B cell (primary cell): Measurements from ENCODE around the gene ERC2. TPM values are rescaled to one million over a fixed set of nuclear protein-coding genes. Genes with fewer than 3 reads are reported as not detected.

ENCODE experiments used
- ATAC-seq: fragments of 200-7000 bp; cut with Tn5 transposase; one replicate; pipeline ENCODE4 v1.10.0; 2021; ENCODE audit warnings: low read depth, mild to moderate bottlenecking, moderate number of reproducible peaks, moderate library complexity
- CTCF ChIA-PET: fragments of 350-600 bp; sonication (Branson Sonifier 250); formaldehyde crosslinking; loops from one replicate; lab custom pipeline; 2021; ENCODE audit warnings: antibody characterized with exemption, inconsistent platforms; lab: Charles Lee
- POLR2A ChIA-PET: fragments of 350-600 bp; sonication (Branson Sonifier 250); formaldehyde crosslinking; loops from one replicate; lab custom pipeline; 2021; ENCODE audit warnings: antibody characterized with exemption; lab: Charles Lee
- DNase-seq: peaks from one replicate; pipeline ENCODE4 v3.0.0; 2013
- H2AFZ ChIP-seq: 2 replicates; pipeline ENCODE4 v1.6.1; 2012; ENCODE audit warnings: mild to moderate bottlenecking, low read depth, low read length; ENCODE audit not compliant: insufficient read depth, poor library complexity, severe bottlenecking
- H3K27ac ChIP-seq, 2 donors: 1 replicate in 1 of 2; 2 replicates in 1 of 2; pipeline ENCODE4 v1.5.1; 2012 to 2013; ENCODE audit warnings: low read length in 2 of 2, mild to moderate bottlenecking in 2 of 2, moderate library complexity in 1 of 2
- H3K27me3 ChIP-seq, 4 experiments: fragments of 200-600 bp in 1 of 4; sonication (generic) in 1 of 4; replicated peaks in 1 of 4; 1 replicate in 2 of 4; 2 replicates in 2 of 4; pipeline versions ENCODE4 v1.6.1 to v1.7.0; 2013 to 2016; ENCODE audit warnings: low read length in 3 of 4, mild to moderate bottlenecking in 2 of 4, mixed read lengths in 1 of 4, moderate library complexity in 1 of 4; ENCODE audit not compliant: insufficient read depth in 4 of 4, control insufficient read depth in 3 of 4; ENCODE audit errors: control extremely low read depth in 1 of 4
- H3K36me3 ChIP-seq, 2 experiments: replicated peaks in 1 of 2; 1 replicate in 1 of 2; 2 replicates in 1 of 2; pipeline versions ENCODE4 v1.6.1 to v1.7.1; 2013; ENCODE audit warnings: low read length in 1 of 2; ENCODE audit not compliant: insufficient read depth in 2 of 2, control insufficient read depth in 1 of 2; ENCODE audit errors: control extremely low read depth in 1 of 2, extremely low read depth in 1 of 2
- H3K4me1 ChIP-seq, 2 donors: fragments of 200-600 bp in 1 of 2; sonication (generic) in 1 of 2; 1 replicate in 1 of 2; 2 replicates in 1 of 2; pipeline versions ENCODE4 v1.5.1 to v1.6.1; 2013 to 2017; ENCODE audit warnings: low read length in 2 of 2; ENCODE audit not compliant: control insufficient read depth in 2 of 2, insufficient read depth in 2 of 2
- H3K4me2 ChIP-seq: replicated peaks from 2 replicates; pipeline ENCODE3; 2012; ENCODE audit warnings: mild to moderate bottlenecking, low read depth, low read length; ENCODE audit not compliant: poor library complexity, severe bottlenecking
- H3K4me3 ChIP-seq, 5 experiments: fragments of 200-600 bp in 1 of 5; sonication (generic) in 1 of 5; 1 replicate in 3 of 5; 2 replicates in 2 of 5; pipeline versions ENCODE4 v1.5.1 to v1.7.0; 2011 to 2016; ENCODE audit warnings: low read length in 4 of 5, mild to moderate bottlenecking in 4 of 5, low read depth in 2 of 5, control low read depth in 1 of 5, moderate library complexity in 1 of 5; ENCODE audit not compliant: insufficient read depth in 1 of 5; ENCODE audit errors: control extremely low read depth in 1 of 5, extremely low read depth in 1 of 5
- H3K79me2 ChIP-seq: fragments of 200-600 bp; sonication (generic); one replicate; pipeline ENCODE4 v1.6.0; 2016; ENCODE audit warnings: low read length; ENCODE audit not compliant: control insufficient read depth, insufficient read depth
- H3K9ac ChIP-seq: fragments of 200-600 bp; sonication (generic); 2 replicates; pipeline ENCODE4 v1.6.1; 2017; ENCODE audit warnings: mild to moderate bottlenecking, low read length, moderate library complexity
- H3K9me3 ChIP-seq, 3 donors: one replicate each; pipeline versions ENCODE4 v1.6.1 to v1.7.1; 2013; ENCODE audit warnings: low read length in 2 of 3; ENCODE audit not compliant: control insufficient read depth in 2 of 3, insufficient read depth in 1 of 3; ENCODE audit errors: control extremely low read depth in 1 of 3
- H4K20me1 ChIP-seq: 2 replicates; pipeline ENCODE4 v1.6.0; 2012; ENCODE audit warnings: mild to moderate bottlenecking, low read length; ENCODE audit not compliant: insufficient read depth, control insufficient read depth, poor library complexity, severe bottlenecking
- H3K27ac Mint-ChIP-seq: one replicate; pipeline ENCODE4 v1.8.0; 2021; ENCODE audit warnings: mixed read lengths
- H3K27me3 Mint-ChIP-seq: one replicate; pipeline ENCODE4 v1.8.0; 2021; ENCODE audit warnings: mixed read lengths
- H3K4me1 Mint-ChIP-seq: one replicate; pipeline ENCODE4 v1.8.0; 2021; ENCODE audit warnings: mixed read lengths
- H3K4me3 Mint-ChIP-seq: one replicate; pipeline ENCODE4 v1.8.0; 2021; ENCODE audit warnings: mixed read lengths
- H3K9me3 Mint-ChIP-seq: one replicate; pipeline ENCODE4 v1.8.0; 2022; ENCODE audit warnings: mixed read lengths; ENCODE audit not compliant: insufficient read depth
- EZH2 ChIP-seq: IDR thresholded peaks from 2 replicates; pipeline ENCODE4 v1.6.1; 2012; ENCODE audit warnings: borderline replicate concordance, low read depth, mild to moderate bottlenecking, moderate library complexity, low read length; ENCODE audit not compliant: insufficient read depth, poor library complexity, severe bottlenecking
- WGBS: methylation state at CpG from one replicate; pipeline ENCODE4 v1.1.5; 2013; ENCODE audit warnings: missing lambda C conversion rate; ENCODE audit not compliant: insufficient coverage; 5-methylcytosine and 5-hydroxymethylcytosine counted together
- intact Hi-C: fragments of 100-400 bp; cut with micrococcal nuclease; formaldehyde crosslinking; loops from one replicate; pipeline ENCODE4 v1.10.0; 2022
- polyA plus RNA-seq: library from polyadenylated mRNA; depleted of rRNA; stranded (reverse); fragments of >200 nt; gene quantifications from 2 replicates; pipeline ENCODE4 v1.2.3, GENCODE V29; 2012
- total RNA-seq, 2 donors: library from RNA; stranded (reverse); fragments of 120-200 nt in 1 of 2; gene quantifications; 1 replicate in 1 of 2; 2 replicates in 1 of 2; pipeline versions ENCODE4 v1.2.3 to v1.2.4, GENCODE V29; 2013 to 2022
- TF ChIP-seq, protein P1 (sequence below): fragments of 200-600 bp; IDR thresholded peaks from one replicate; pipeline ENCODE4 v1.8.0; 2022; ENCODE audit warnings: antibody characterized with exemption, mild to moderate bottlenecking

ERC2 gene
- total and polyA plus RNA-seq, 2 donors (not counting 1 experiment from before 2014, with no cell fraction given): not detected

GRCh38 chr3:55531321-55531720, 936.9 kb downstream of the ERC2 start:
- no peaks in the 10 kb centered on the region for H3K4me1 Mint-ChIP-seq

DNA sequence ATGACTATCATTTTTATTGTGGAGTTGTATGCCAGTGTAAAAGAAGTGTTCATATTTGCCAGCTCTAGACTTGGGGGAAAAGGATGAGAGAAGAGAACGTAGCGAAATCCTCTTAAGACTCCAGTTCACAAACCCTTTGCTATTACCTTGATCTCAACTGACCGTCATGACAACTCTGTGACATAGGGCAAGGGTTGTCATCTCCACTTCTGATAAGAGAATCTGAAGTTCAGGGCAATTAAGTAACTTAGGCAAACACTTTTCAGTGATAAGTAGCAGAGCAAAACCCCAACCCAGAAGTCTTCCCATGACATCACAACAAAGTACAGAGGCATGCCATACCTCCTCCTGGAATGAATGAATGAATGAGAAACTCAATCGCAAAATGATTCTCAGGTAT, 940.9 kb downstream of the ERC2 start:
- no peaks in the 10 kb centered on the region for H4K20me1 ChIP-seq
- no peak overlapping the region for H3K9ac ChIP-seq
- peaks cover 0 to 5% (median 0%) of the 10 kb centered on the region in 4 experiments for H3K27me3 ChIP-seq
- no peaks in the 10 kb centered on the region for H3K36me3 ChIP-seq
- intact Hi-C loops: no loop called here
- no peaks in the 10 kb centered on the region for H3K79me2 ChIP-seq
- DNase-seq: no peak
- ATAC-seq: no peak
- Mint-ChIP-seq H3K27me3 (no peaks in the 10 kb centered on the region), H3K27ac (no peak overlapping the region), H3K9me3 (no peaks in the 10 kb centered on the region), H3K4me3 (no peak overlapping the region), H3K4me1 (no peaks in the 10 kb centered on the region)
- WGBS: no CpG with 5 or more reads among the region's 4 CpGs
- no peaks in the 10 kb centered on the region for H3K4me1 ChIP-seq
- H3K9me3 ChIP-seq: peaks cover 0 to 5% (median 0%) of the 10 kb centered on the region in 3 donors
- no peak overlapping the region for H2AFZ ChIP-seq
- no peak for TF ChIP-seq EZH2
- TF ChIP-seq, protein P1, sequence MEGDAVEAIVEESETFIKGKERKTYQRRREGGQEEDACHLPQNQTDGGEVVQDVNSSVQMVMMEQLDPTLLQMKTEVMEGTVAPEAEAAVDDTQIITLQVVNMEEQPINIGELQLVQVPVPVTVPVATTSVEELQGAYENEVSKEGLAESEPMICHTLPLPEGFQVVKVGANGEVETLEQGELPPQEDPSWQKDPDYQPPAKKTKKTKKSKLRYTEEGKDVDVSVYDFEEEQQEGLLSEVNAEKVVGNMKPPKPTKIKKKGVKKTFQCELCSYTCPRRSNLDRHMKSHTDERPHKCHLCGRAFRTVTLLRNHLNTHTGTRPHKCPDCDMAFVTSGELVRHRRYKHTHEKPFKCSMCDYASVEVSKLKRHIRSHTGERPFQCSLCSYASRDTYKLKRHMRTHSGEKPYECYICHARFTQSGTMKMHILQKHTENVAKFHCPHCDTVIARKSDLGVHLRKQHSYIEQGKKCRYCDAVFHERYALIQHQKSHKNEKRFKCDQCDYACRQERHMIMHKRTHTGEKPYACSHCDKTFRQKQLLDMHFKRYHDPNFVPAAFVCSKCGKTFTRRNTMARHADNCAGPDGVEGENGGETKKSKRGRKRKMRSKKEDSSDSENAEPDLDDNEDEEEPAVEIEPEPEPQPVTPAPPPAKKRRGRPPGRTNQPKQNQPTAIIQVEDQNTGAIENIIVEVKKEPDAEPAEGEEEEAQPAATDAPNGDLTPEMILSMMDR: no peak
- ChIA-PET CTCF (no interaction called here), POLR2A (no interaction called here)
- H3K4me2 ChIP-seq: no peak overlapping the region
- H3K27ac ChIP-seq: no peak overlapping the region
- H3K4me3 ChIP-seq: no peak overlapping the region

More at GRCh38 chr3:55531321-55531720, 936.9 kb downstream of the ERC2 start:
- H3K27me3 Mint-ChIP-seq: no peaks in the 10 kb centered on the region
- 60% methylated on average over 1 of the region's 1 CpG for WGBS
- Histone ChIP-seq H3K4me3 (no peak overlapping the region), H3K27me3 (no peaks in the 10 kb centered on the region), H2AFZ (no peak overlapping the region), H3K9me3 (peaks cover 0 to 5% (median 0%) of the 10 kb centered on the region in 3 donors), H3K4me1 (no peaks in the 10 kb centered on the region), H3K4me2 (no peak overlapping the region), H3K79me2 (no peaks in the 10 kb centered on the region), H3K36me3 (no peaks in the 10 kb centered on the region), H4K20me1 (no peaks in the 10 kb centered on the region), H3K27ac (no peak overlapping the region), H3K9ac (no peak overlapping the region)
- ChIA-PET CTCF (no interaction called here), POLR2A (no interaction called here)
- no peak overlapping the region for H3K27ac Mint-ChIP-seq
- ATAC-seq (no peak), DNase-seq (no peak)
- H3K9me3 Mint-ChIP-seq: no peaks in the 10 kb centered on the region
- intact Hi-C loops: no loop called here
- no peak for TF ChIP-seq EZH2
- TF ChIP-seq, protein P1: no peak
- no peak overlapping the region for H3K4me3 Mint-ChIP-seq
